Caco-2 (cell line): ENCODE measurements around the gene KCNJ1. TPM values are rescaled to one million over a fixed set of nuclear protein-coding genes. Genes with fewer than 3 reads are reported as not detected.

ENCODE experiments used
- BruUV-seq: library from RNA; stranded (reverse); fragments of 400-500 nt; replicated peaks from 2 replicates; lab custom pipeline; 2021; lab: Mats Ljungman, UMichigan
- CTCF ChIA-PET: fragments of 300-600 bp; sonication (Branson Sonifier 250); formaldehyde crosslinking; loops from one replicate; lab custom pipeline; 2022; ENCODE audit warnings: antibody characterized with exemption; lab: Charles Lee
- POLR2A ChIA-PET: fragments of 300-600 bp; sonication (Branson Sonifier 250); formaldehyde crosslinking; loops from one replicate; lab custom pipeline; 2022; ENCODE audit warnings: antibody characterized with exemption; lab: Charles Lee
- DNase-seq, 2 experiments: peaks; one replicate each; pipeline versions ENCODE4 v3.0.0 to v3.0.0-alpha.2; 2020 to 2022
- H3K27me3 ChIP-seq: replicated peaks from 2 replicates; pipeline ENCODE4 v1.6.0; 2011; ENCODE audit warnings: low read length; ENCODE audit not compliant: control insufficient read depth, insufficient read depth
- H3K36me3 ChIP-seq: 2 replicates; pipeline ENCODE4 v1.5.1; 2011; ENCODE audit warnings: low read length; ENCODE audit not compliant: control insufficient read depth, insufficient read depth
- H3K4me1 ChIP-seq: fragments of 250-450 bp; sonication (Bioruptor Pico); 2 replicates; pipeline ENCODE4 v1.5.1; 2020; ENCODE audit warnings: mild to moderate bottlenecking
- H3K4me3 ChIP-seq: 2 replicates; pipeline ENCODE4 v1.5.1; 2011; ENCODE audit warnings: low read depth, mild to moderate bottlenecking, control low read depth, low read length
- H3K9me3 ChIP-seq: fragments of 250-450 bp; sonication (Bioruptor Pico); 2 replicates; pipeline ENCODE4 v1.5.1; 2020; ENCODE audit warnings: mild to moderate bottlenecking, moderate library complexity
- H3K27ac Mint-ChIP-seq: one replicate; pipeline ENCODE4 v1.8.0; 2022; ENCODE audit warnings: mixed read lengths; ENCODE audit not compliant: unreplicated experiment
- H3K27me3 Mint-ChIP-seq: one replicate; pipeline ENCODE4 v1.8.0; 2022; ENCODE audit warnings: mixed read lengths; ENCODE audit not compliant: insufficient read depth, unreplicated experiment
- H3K36me3 Mint-ChIP-seq: one replicate; pipeline ENCODE4 v1.8.0; 2022; ENCODE audit warnings: mild to moderate bottlenecking, mixed read lengths; ENCODE audit not compliant: insufficient read depth, unreplicated experiment
- H3K4me1 Mint-ChIP-seq: one replicate; pipeline ENCODE4 v1.8.0; 2022; ENCODE audit warnings: low read depth, mixed read lengths; ENCODE audit not compliant: unreplicated experiment
- H3K4me3 Mint-ChIP-seq: one replicate; pipeline ENCODE4 v1.8.0; 2022; ENCODE audit warnings: mild to moderate bottlenecking, moderate library complexity, mixed read lengths; ENCODE audit not compliant: unreplicated experiment
- H3K9me3 Mint-ChIP-seq: one replicate; pipeline ENCODE4 v1.8.0; 2022; ENCODE audit warnings: mixed read lengths; ENCODE audit not compliant: unreplicated experiment
- CTCF ChIP-seq, 2 experiments: fragments of 200-600 bp in 1 of 2; IDR thresholded peaks; 1 replicate in 1 of 2; 2 replicates in 1 of 2; pipeline versions ENCODE4 v1.5.1 to v1.8.0; 2011 to 2022; ENCODE audit warnings: antibody characterized with exemption in 1 of 2, control low read depth in 1 of 2, inconsistent platforms in 1 of 2, low read depth in 1 of 2, low read length in 1 of 2, mild to moderate bottlenecking in 1 of 2, moderate library complexity in 1 of 2; ENCODE audit not compliant: insufficient read depth in 1 of 2, severe bottlenecking in 1 of 2, unreplicated experiment in 1 of 2
- intact Hi-C: fragments of 100-400 bp; cut with micrococcal nuclease; formaldehyde crosslinking; loops from one replicate; pipeline ENCODE4 v1.10.0; 2022; ENCODE audit not compliant: unreplicated experiment
- total RNA-seq: library from RNA; stranded (reverse); gene quantifications from 2 replicates; pipeline ENCODE4 v1.2.3, GENCODE V29; 2022

Gene KCNJ1
- total RNA-seq, 1 experiment from 2014 or later = not detected

GRCh38 chr11:128881221-128881620, 14.1 kb upstream of the KCNJ1 start:
- Mint-ChIP-seq H3K4me3 (no peak overlapping the region), H3K9me3 (no peaks in the 10 kb centered on the region), H3K4me1 (no peaks in the 10 kb centered on the region), H3K36me3 (no peaks in the 10 kb centered on the region), H3K27ac (no peak overlapping the region), H3K27me3 (peaks cover 28% of the 10 kb centered on the region)
- no TSS peak for BruUV-seq
- ChIA-PET CTCF (interaction anchor here (0.9 to 2.7 kb wide), 6 partner anchors 10 to 76 kb away, joined by 3 to 13 read pairs (median 3); partner anchors contain the start of gene KCNJ5), POLR2A (no interaction called here)
- Histone ChIP-seq H3K4me3 (no peak overlapping the region), H3K27me3 (peaks cover 5% of the 10 kb centered on the region; the same call in 1 of the 2 replicates), H3K4me1 (no peaks in the 10 kb centered on the region), H3K9me3 (no peaks in the 10 kb centered on the region), H3K36me3 (no peaks in the 10 kb centered on the region)
- DNase-seq = no peak
- intact Hi-C loops = loop anchor here (5.0 kb wide), 1 partner anchor 481 kb away; no protein-coding TSS in a partner anchor
- TF ChIP-seq CTCF (IDR thresholded peaks at IDR 0.05; ENCODE audit: insufficient read depth in 1 of 2, low read depth in 1 of 2, low read length in 1 of 2, severe bottlenecking in 1 of 2, unreplicated experiment in 1 of 2) = peak in 1 of 2 experiments; percentile 2

GRCh38 chr11:128879817-128880216, 12.7 kb upstream of the KCNJ1 start:
- peaks cover 5% of the 10 kb centered on the region; the same call in 1 of the 2 replicates for H3K27me3 ChIP-seq
- ChIA-PET POLR2A (no interaction called here), CTCF (interaction anchor here (1.3 kb wide), 1 partner anchor 69 kb away, joined by 3 read pairs; no protein-coding TSS in a partner anchor)
- no TSS peak for BruUV-seq
- no peaks in the 10 kb centered on the region for H3K36me3 ChIP-seq
- H3K9me3 Mint-ChIP-seq = no peaks in the 10 kb centered on the region
- no peaks in the 10 kb centered on the region for H3K4me1 Mint-ChIP-seq
- H3K36me3 Mint-ChIP-seq = no peaks in the 10 kb centered on the region
- no peak overlapping the region for H3K4me3 ChIP-seq
- no peaks in the 10 kb centered on the region for H3K9me3 ChIP-seq
- peak in 1 of 2 experiments; percentile 28 for DNase-seq
- H3K4me1 ChIP-seq = no peaks in the 10 kb centered on the region
- no peak overlapping the region for H3K27ac Mint-ChIP-seq
- intact Hi-C loops = loop anchor here (5.0 kb wide), 1 partner anchor 482 kb away; no protein-coding TSS in a partner anchor
- TF ChIP-seq CTCF (IDR thresholded peaks at IDR 0.05; ENCODE audit: insufficient read depth in 1 of 2, low read depth in 1 of 2, low read length in 1 of 2, severe bottlenecking in 1 of 2, unreplicated experiment in 1 of 2) = no peak
- peaks cover 25% of the 10 kb centered on the region for H3K27me3 Mint-ChIP-seq
- H3K4me3 Mint-ChIP-seq = no peak overlapping the region

- ChIA-PET CTCF (interaction anchor here (1.0 kb wide), 1 partner anchor 28 kb away, joined by 9 read pairs; no protein-coding TSS in a partner anchor), POLR2A (no interaction called here)
- Mint-ChIP-seq H3K4me3 (no peak overlapping the region), H3K9me3 (no peaks in the 10 kb centered on the region), H3K27me3 (peaks cover 27% of the 10 kb centered on the region), H3K36me3 (no peaks in the 10 kb centered on the region), H3K27ac (no peak overlapping the region), H3K4me1 (no peaks in the 10 kb centered on the region)
- TF ChIP-seq CTCF (IDR thresholded peaks at IDR 0.05; ENCODE audit: insufficient read depth in 1 of 2, low read depth in 1 of 2, low read length in 1 of 2, severe bottlenecking in 1 of 2, unreplicated experiment in 1 of 2) = no peak
- peak in 1 of 2 experiments; percentile 31 for DNase-seq
- Histone ChIP-seq H3K27me3 (peaks cover 5% of the 10 kb centered on the region; the same call in 1 of the 2 replicates), H3K4me1 (no peaks in the 10 kb centered on the region), H3K4me3 (no peak overlapping the region), H3K36me3 (no peaks in the 10 kb centered on the region), H3K9me3 (no peaks in the 10 kb centered on the region)
- intact Hi-C loops = no loop called here
- BruUV-seq = no TSS peak
Measured at GRCh38 chr11:128878455-128878854, 11.4 kb upstream of the KCNJ1 start.
